Transverse colon (tissue), 4 donors: ENCODE results near the gene PDE2A. TPM values are rescaled to one million over a fixed set of nuclear protein-coding genes. Genes with fewer than 3 reads are reported as not detected.

Experiments used
- DNase-seq: peaks from one replicate; pipeline ENCODE4 v3.0.0-alpha.2; 2019
- H3K27ac ChIP-seq, 4 donors: fragments of 200-600 bp; sonication (generic); 2 replicates each; pipeline ENCODE4 v1.5.1; 2016 to 2018; ENCODE audit warnings: inconsistent platforms in 4 of 4
- H3K27me3 ChIP-seq: fragments of 200-600 bp; sonication (generic); 2 replicates; pipeline ENCODE4 v1.5.1; 2017; ENCODE audit warnings: inconsistent platforms
- H3K36me3 ChIP-seq, 4 donors: fragments of 200-600 bp; sonication (generic); 2 replicates each; pipeline ENCODE4 v1.5.1; 2017 to 2019; ENCODE audit warnings: inconsistent platforms in 4 of 4
- H3K4me1 ChIP-seq, 4 donors: fragments of 200-600 bp; sonication (generic); 2 replicates each; pipeline ENCODE4 v1.5.1; 2017 to 2020; ENCODE audit warnings: inconsistent platforms in 4 of 4
- H3K4me3 ChIP-seq, 4 donors: fragments of 200-600 bp; sonication (generic); 1 replicate in 1 of 4; 2 replicates in 3 of 4; pipeline versions ENCODE4 v1.5.1 to v1.6.1; 2017 to 2019; ENCODE audit warnings: inconsistent platforms in 4 of 4
- H3K9me3 ChIP-seq, 2 donors: fragments of 200-600 bp; sonication (generic); 2 replicates each; pipeline ENCODE4 v1.5.1; 2017 to 2019; ENCODE audit warnings: inconsistent platforms in 2 of 2
- CTCF ChIP-seq, 5 experiments: fragments of 200-600 bp in 3 of 5; fragments of 450-650 bp in 2 of 5; sonication (generic) in 3 of 5; IDR thresholded peaks; 1 replicate in 2 of 5; 2 replicates in 3 of 5; pipeline ENCODE4 v1.5.1; 2016 to 2017; ENCODE audit warnings: antibody characterized with exemption in 5 of 5, inconsistent platforms in 3 of 5, mild to moderate bottlenecking in 2 of 5, moderate library complexity in 1 of 5
- EP300 ChIP-seq: sonication (generic); formaldehyde crosslinking; IDR thresholded peaks from one replicate; pipeline ENCODE4 v1.6.1; 2017; ENCODE audit warnings: antibody characterized with exemption, low read depth
- POLR2A ChIP-seq: fragments of 450-650 bp; IDR thresholded peaks from one replicate; pipeline ENCODE4 v1.6.1; 2016; ENCODE audit warnings: antibody characterized with exemption, mild to moderate bottlenecking, moderate library complexity
- POLR2AphosphoS5 ChIP-seq, 3 donors: sonication (generic); formaldehyde crosslinking; IDR thresholded peaks; one replicate each; pipeline ENCODE4 v1.6.1; 2016; ENCODE audit warnings: antibody characterized with exemption in 3 of 3
- WGBS, 2 donors: methylation state at CpG; one replicate each; pipeline ENCODE4 v1.1.5; 2018; ENCODE audit warnings: low coverage in 1 of 2; 5-methylcytosine and 5-hydroxymethylcytosine counted together
- in situ Hi-C, 4 donors: fragments of 200-750 bp; cut with MboI; loops; one replicate each; pipeline versions ENCODE4 v1.15.0 to v1.15.1; 2017; ENCODE audit warnings: low sequenced_read_pairs in 3 of 4, low pct_ligation_motif_present in 1 of 4, low pct_unique_long_range_greater_than_20kb in 1 of 4
- intact Hi-C: fragments of 100-400 bp; cut with DNase I; formaldehyde crosslinking; loops from one replicate; pipeline ENCODE4 v1.15.1; 2023; ENCODE audit warnings: low total_unique reads
- total RNA-seq, 4 donors: library from RNA; depleted of rRNA; stranded (reverse); fragments of >200 nt; gene quantifications; one replicate each; pipeline ENCODE4 v1.1.0, GENCODE V29; 2016

Gene PDE2A
- total RNA-seq, 4 donors from 2014 or later = 6.6 to 41.9 (median 17.1) TPM

- WGBS, 2 donors = 100% methylated on average over 7 of the region's 7 CpGs; no CpG with 5 or more reads in 1 of the 2 donors
- in situ Hi-C loops = no loop called here
Observed at GRCh38 chr11:72695354-72695753, 21.1 kb upstream of the PDE2A start.

GRCh38 chr11:72693271-72693968 lies 19.2 kb upstream of the PDE2A start:
- 95% methylated on average over 19 of the region's 19 CpGs; no CpG with 5 or more reads in 1 of the 2 donors for WGBS, 2 donors
- in situ Hi-C loops (no loop called here), intact Hi-C loops (no loop called here)
- Histone ChIP-seq H3K36me3 (peaks cover 0 to 51% (median 18%) of the 10 kb centered on the region in 4 donors), H3K27ac (no peak overlapping the region), H3K27me3 (no peaks in the 10 kb centered on the region), H3K4me1 (no peaks in the 10 kb centered on the region), H3K4me3 (no peak overlapping the region), H3K9me3 (no peaks in the 10 kb centered on the region)
- TF ChIP-seq EP300 (no peak), POLR2AphosphoS5 (IDR thresholded peaks at IDR 0.05) (no peak), POLR2A (no peak), CTCF (IDR thresholded peaks at IDR 0.05) (no peak)
- no peak for DNase-seq

More at GRCh38 chr11:72695354-72695753, 21.1 kb upstream of the PDE2A start:
- Histone ChIP-seq H3K9me3 (no peaks in the 10 kb centered on the region), H3K4me3 (no peak overlapping the region), H3K36me3 (peaks cover 0 to 60% (median 18%) of the 10 kb centered on the region in 4 donors), H3K4me1 (no peaks in the 10 kb centered on the region), H3K27ac (no peak overlapping the region), H3K27me3 (no peaks in the 10 kb centered on the region)
- no peak for DNase-seq
- intact Hi-C loops = no loop called here
- TF ChIP-seq CTCF (IDR thresholded peaks at IDR 0.05) (no peak), EP300 (no peak), POLR2A (no peak), POLR2AphosphoS5 (IDR thresholded peaks at IDR 0.05) (no peak)

- H3K4me1 ChIP-seq = no peaks in the 10 kb centered on the region
- H3K27ac ChIP-seq = no peak overlapping the region
- peaks cover 0 to 51% (median 18%) of the 10 kb centered on the region in 4 donors for H3K36me3 ChIP-seq
- intact Hi-C loops (no loop called here), in situ Hi-C loops (no loop called here)
- H3K27me3 ChIP-seq = no peaks in the 10 kb centered on the region
- no peaks in the 10 kb centered on the region for H3K9me3 ChIP-seq
- TF ChIP-seq CTCF (IDR thresholded peaks at IDR 0.05) = no peak
- TF ChIP-seq EP300 = no peak
- no peak for TF ChIP-seq POLR2A
- no peak for TF ChIP-seq POLR2AphosphoS5 (IDR thresholded peaks at IDR 0.05)
- DNase-seq = no peak
- no peak overlapping the region for H3K4me3 ChIP-seq
- 81 to 100% methylated on average over 1 to 9 of the region's 9 CpGs for WGBS, 2 donors
Observed at GRCh38 chr11:72692498-72693237, 18.4 kb upstream of the PDE2A start.

GRCh38 chr11:72690166-72690565 lies 15.9 kb upstream of the PDE2A start:
- H3K27me3 ChIP-seq = no peaks in the 10 kb centered on the region
- no peak overlapping the region for H3K4me3 ChIP-seq
- no peak overlapping the region for H3K27ac ChIP-seq
- H3K9me3 ChIP-seq = no peaks in the 10 kb centered on the region
- intact Hi-C loops (no loop called here), in situ Hi-C loops (no loop called here)
- peaks cover 0 to 33% (median 15%) of the 10 kb centered on the region in 4 donors for H3K36me3 ChIP-seq
- no peak for TF ChIP-seq POLR2AphosphoS5 (IDR thresholded peaks at IDR 0.05)
- TF ChIP-seq POLR2A = no peak
- no peak for TF ChIP-seq CTCF (IDR thresholded peaks at IDR 0.05)
- TF ChIP-seq EP300 = no peak
- no peaks in the 10 kb centered on the region for H3K4me1 ChIP-seq
- WGBS, 2 donors = 96% methylated on average over 4 of the region's 4 CpGs; no CpG with 5 or more reads in 1 of the 2 donors
- DNase-seq = no peak
